MCF 10A (cell line): ENCODE results near the gene RASGRP3. TPM values are rescaled to one million over a fixed set of nuclear protein-coding genes. Genes with fewer than 3 reads are reported as not detected.

Source experiments
- BruUV-seq: library from RNA; stranded (reverse); fragments of 400-500 nt; replicated peaks from 2 replicates; lab custom pipeline; 2021; lab: Mats Ljungman, UMichigan
- CTCF ChIA-PET: fragments of 300-600 bp; sonication (Branson Sonifier 250); formaldehyde crosslinking; extraction: SDS; loops from one replicate; lab custom pipeline; 2021; ENCODE audit warnings: antibody characterized with exemption, inconsistent platforms; lab: Yijun Ruan, JAX
- POLR2A ChIA-PET: fragments of 300-600, 350-650 bp; sonication (Branson Sonifier 250); formaldehyde crosslinking; extraction: SDS; loops from one replicate; lab custom pipeline; 2020; ENCODE audit warnings: antibody characterized with exemption, inconsistent platforms; lab: Yijun Ruan, JAX
- DNase-seq: peaks from one replicate; pipeline ENCODE4 v3.0.0-alpha.2; 2018; ENCODE audit not compliant: unreplicated experiment
- H3K27ac Mint-ChIP-seq: one replicate; pipeline ENCODE4 v1.8.0; 2022; ENCODE audit warnings: mild to moderate bottlenecking, low read depth, mixed read lengths; ENCODE audit not compliant: unreplicated experiment
- H3K27me3 Mint-ChIP-seq: one replicate; pipeline ENCODE4 v1.8.0; 2022; ENCODE audit warnings: mixed read lengths; ENCODE audit not compliant: insufficient read depth, unreplicated experiment
- H3K36me3 Mint-ChIP-seq: one replicate; pipeline ENCODE4 v1.8.0; 2022; ENCODE audit warnings: mild to moderate bottlenecking, moderate library complexity, mixed read lengths; ENCODE audit not compliant: insufficient read depth, unreplicated experiment
- H3K4me1 Mint-ChIP-seq: one replicate; pipeline ENCODE4 v1.8.0; 2022; ENCODE audit warnings: mixed read lengths; ENCODE audit not compliant: insufficient read depth, unreplicated experiment
- H3K4me3 Mint-ChIP-seq: one replicate; pipeline ENCODE4 v1.8.0; 2022; ENCODE audit warnings: mild to moderate bottlenecking, moderate library complexity, mixed read lengths; ENCODE audit not compliant: unreplicated experiment
- H3K9me3 Mint-ChIP-seq: one replicate; pipeline ENCODE4 v1.8.0; 2022; ENCODE audit warnings: mixed read lengths; ENCODE audit not compliant: unreplicated experiment
- CTCF ChIP-seq: fragments of 200-600 bp; IDR thresholded peaks from one replicate; pipeline ENCODE4 v1.8.0; 2022; ENCODE audit warnings: antibody characterized with exemption, mild to moderate bottlenecking; ENCODE audit not compliant: unreplicated experiment
- intact Hi-C: fragments of 100-400 bp; cut with micrococcal nuclease; formaldehyde crosslinking; loops from 2 replicates; pipeline ENCODE4 v1.14.1; 2022
- total RNA-seq: library from RNA; stranded (reverse); gene quantifications from 2 replicates; pipeline ENCODE4 v1.2.3, GENCODE V29; 2022

Gene RASGRP3
- total RNA-seq, 1 experiment from 2014 or later = 0.26 TPM

GRCh38 chr2:33606100-33606499 is 129.7 kb downstream of the RASGRP3 start:
- POLR2A ChIA-PET = no interaction called here

GRCh38 chr2:33606622-33607021 is 130.2 kb downstream of the RASGRP3 start:
- CTCF ChIA-PET = no interaction called here
- DNase-seq = no peak
- no peak overlapping the region for H3K4me3 Mint-ChIP-seq

More at GRCh38 chr2:33606100-33606499, 129.7 kb downstream of the RASGRP3 start:
- no peak for DNase-seq
- Mint-ChIP-seq H3K4me3 (no peak overlapping the region), H3K27ac (no peak overlapping the region), H3K9me3 (no peaks in the 10 kb centered on the region), H3K36me3 (no peaks in the 10 kb centered on the region), H3K27me3 (no peaks in the 10 kb centered on the region), H3K4me1 (no peaks in the 10 kb centered on the region)
- intact Hi-C loops = no loop called here
- CTCF ChIA-PET = no interaction called here
- TF ChIP-seq CTCF = no peak
- no TSS peak for BruUV-seq

GRCh38 chr2:33607251-33607721 is 130.8 kb downstream of the RASGRP3 start:
- no peak for DNase-seq
- H3K27ac Mint-ChIP-seq = no peak overlapping the region
- H3K4me1 Mint-ChIP-seq = no peaks in the 10 kb centered on the region
- no TSS peak for BruUV-seq
- POLR2A ChIA-PET = interaction anchor here (0.5 kb wide), 1 partner anchor 68 kb away, joined by 3 read pairs; no protein-coding TSS in a partner anchor
- no peak overlapping the region for H3K4me3 Mint-ChIP-seq
- no peaks in the 10 kb centered on the region for H3K27me3 Mint-ChIP-seq
- CTCF ChIA-PET = interaction anchor here (0.5 kb wide), 1 partner anchor 59 kb away, joined by 3 read pairs; no protein-coding TSS in a partner anchor
- no peaks in the 10 kb centered on the region for H3K9me3 Mint-ChIP-seq
- intact Hi-C loops = no loop called here
- no peak for TF ChIP-seq CTCF
- H3K36me3 Mint-ChIP-seq = no peaks in the 10 kb centered on the region

More at GRCh38 chr2:33606622-33607021, 130.2 kb downstream of the RASGRP3 start:
- Mint-ChIP-seq H3K4me1 (no peaks in the 10 kb centered on the region), H3K27me3 (no peaks in the 10 kb centered on the region), H3K36me3 (no peaks in the 10 kb centered on the region), H3K9me3 (no peaks in the 10 kb centered on the region), H3K27ac (no peak overlapping the region)
- no peak for TF ChIP-seq CTCF
- BruUV-seq = no TSS peak
- POLR2A ChIA-PET = no interaction called here
- intact Hi-C loops = no loop called here

DNA sequence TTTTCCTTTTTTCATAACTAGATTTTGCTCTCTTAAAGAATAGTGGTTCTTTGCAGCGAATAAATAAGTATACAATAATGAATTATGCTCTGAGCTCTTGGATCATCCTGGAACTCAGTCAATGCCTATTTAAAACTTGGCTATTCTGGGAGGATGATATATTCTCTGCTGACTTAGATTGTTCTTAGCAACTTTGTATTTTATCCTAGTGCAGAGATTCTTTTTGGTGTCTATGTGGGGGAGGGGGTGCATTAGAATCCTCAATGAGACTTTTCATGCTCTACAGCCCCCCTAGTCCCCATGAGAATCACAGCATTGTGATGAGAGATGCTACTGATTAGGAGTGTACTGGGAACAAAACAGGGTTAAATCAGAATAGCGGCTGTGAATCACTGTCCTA is 131.5 kb downstream of the RASGRP3 start:
- H3K4me3 Mint-ChIP-seq = no peak overlapping the region
- BruUV-seq = no TSS peak
- TF ChIP-seq CTCF = no peak
- H3K9me3 Mint-ChIP-seq = no peaks in the 10 kb centered on the region
- no peaks in the 10 kb centered on the region for H3K27me3 Mint-ChIP-seq
- ChIA-PET CTCF (no interaction called here), POLR2A (interaction anchor here (0.5 kb wide), 1 partner anchor 68 kb away, joined by 3 read pairs; no protein-coding TSS in a partner anchor)
- no peaks in the 10 kb centered on the region for H3K36me3 Mint-ChIP-seq
- DNase-seq = no peak
- H3K27ac Mint-ChIP-seq = no peak overlapping the region
- intact Hi-C loops = no loop called here
- no peaks in the 10 kb centered on the region for H3K4me1 Mint-ChIP-seq
